Endothelial cell of umbilical vein (primary cell): ENCODE data around the gene LRP1B. TPM values are rescaled to one million over a fixed set of nuclear protein-coding genes. Genes with fewer than 3 reads are reported as not detected.

Source experiments
- BruUV-seq: library from RNA; stranded (reverse); fragments of 400-500 nt; replicated peaks from 2 replicates; lab custom pipeline; 2021; lab: Mats Ljungman, UMichigan
- CTCF ChIA-PET: fragments of 300-600, 350-600 bp; sonication (Branson Sonifier 250); formaldehyde crosslinking; loops from one replicate; lab custom pipeline; 2021; ENCODE audit warnings: antibody characterized with exemption, inconsistent platforms; lab: Charles Lee
- POLR2A ChIA-PET: fragments of 300-600, 350-600 bp; sonication (Branson Sonifier 250); formaldehyde crosslinking; loops from one replicate; lab custom pipeline; 2021; ENCODE audit warnings: antibody characterized with exemption, inconsistent platforms; lab: Charles Lee
- DNase-seq: peaks from one replicate; pipeline ENCODE4 v3.0.0-alpha.2; 2011; ENCODE audit warnings: low read depth, low spot score
- FAIRE-seq: peaks from 2 replicates; lab custom pipeline; 2011; peaks lifted over from hg19 to GRCh38; lab: Jason Lieb, UNC
- H2AFZ ChIP-seq: 2 replicates; pipeline ENCODE4 v1.6.0; 2012; ENCODE audit warnings: low read depth, low read length, control low read depth, inconsistent platforms
- H3K27ac ChIP-seq: 2 replicates; pipeline ENCODE4 v1.5.1; 2011; ENCODE audit warnings: low read depth, mild to moderate bottlenecking, control low read depth, low read length, moderate library complexity; ENCODE audit not compliant: insufficient read depth
- H3K27me3 ChIP-seq, 2 experiments: 2 replicates each; pipeline versions ENCODE4 v1.6.0 to v1.6.1; 2011; ENCODE audit warnings: low read length in 2 of 2, mixed read lengths in 1 of 2; ENCODE audit not compliant: control insufficient read depth in 2 of 2, insufficient read depth in 2 of 2
- H3K36me3 ChIP-seq, 2 experiments: 2 replicates in 1 of 2; 3 replicates in 1 of 2; pipeline ENCODE4 v1.5.1; 2011; ENCODE audit warnings: low read length in 2 of 2, mild to moderate bottlenecking in 1 of 2, moderate library complexity in 1 of 2; ENCODE audit not compliant: control insufficient read depth in 2 of 2, insufficient read depth in 2 of 2; ENCODE audit errors: extremely low read depth in 1 of 2
- H3K4me1 ChIP-seq: 3 replicates; pipeline ENCODE4 v1.5.1; 2011; ENCODE audit warnings: mild to moderate bottlenecking, low read length; ENCODE audit not compliant: control insufficient read depth, insufficient read depth; ENCODE audit errors: extremely low read depth
- H3K4me2 ChIP-seq: 2 replicates; pipeline ENCODE4 v1.6.1; 2011; ENCODE audit warnings: low read length, control low read depth, mixed read lengths; ENCODE audit not compliant: insufficient read depth
- H3K4me3 ChIP-seq, 3 experiments: fragments of 200-600 bp in 1 of 3; sonication (generic), shearing (Covaris generic) in 1 of 3; replicated peaks in 1 of 3; 2 replicates each; pipeline ENCODE4 v1.5.1; 2011 to 2016; ENCODE audit warnings: control low read depth in 3 of 3, low read length in 3 of 3, mild to moderate bottlenecking in 2 of 3, inconsistent platforms in 1 of 3, low read depth in 1 of 3, moderate library complexity in 1 of 3; ENCODE audit not compliant: insufficient read depth in 1 of 3
- H3K79me2 ChIP-seq: 2 replicates; pipeline ENCODE4 v1.6.0; 2012; ENCODE audit warnings: low read length, inconsistent platforms; ENCODE audit not compliant: control insufficient read depth, insufficient read depth
- H3K9ac ChIP-seq: replicated peaks from 2 replicates; pipeline ENCODE3; 2011; ENCODE audit warnings: low read length, control low read depth; ENCODE audit not compliant: insufficient read depth; ENCODE audit errors: extremely low read depth
- H3K9me1 ChIP-seq: replicated peaks from 3 replicates; pipeline ENCODE4 v1.6.0; 2011; ENCODE audit warnings: mild to moderate bottlenecking, low read length; ENCODE audit not compliant: control insufficient read depth, insufficient read depth; ENCODE audit errors: extremely low read depth
- H3K9me3 ChIP-seq: replicated peaks from 2 replicates; pipeline ENCODE4 v1.5.1; 2012; ENCODE audit warnings: low read length, inconsistent platforms; ENCODE audit not compliant: control insufficient read depth, insufficient read depth
- H4K20me1 ChIP-seq: replicated peaks from 2 replicates; pipeline ENCODE3; 2011; ENCODE audit warnings: mild to moderate bottlenecking, low read length; ENCODE audit not compliant: control insufficient read depth, insufficient read depth; ENCODE audit errors: extremely low read depth
- CTCF ChIP-seq, 2 donors: IDR thresholded peaks; 1 replicate in 1 of 2; 2 replicates in 1 of 2; pipeline ENCODE4 v1.5.1; 2011; ENCODE audit warnings: low read length in 2 of 2, mild to moderate bottlenecking in 2 of 2, moderate library complexity in 2 of 2, control low read depth in 1 of 2, inconsistent platforms in 1 of 2, low read depth in 1 of 2; ENCODE audit not compliant: insufficient read depth in 1 of 2; ENCODE audit errors: extremely low read depth in 1 of 2
- EZH2 ChIP-seq: IDR thresholded peaks from 2 replicates; pipeline ENCODE4 v1.6.1; 2012; ENCODE audit warnings: borderline replicate concordance, low read depth, mild to moderate bottlenecking, moderate library complexity, low read length, inconsistent platforms; ENCODE audit not compliant: severe bottlenecking
- FOS ChIP-seq: IDR thresholded peaks from 2 replicates; pipeline ENCODE4 v1.6.1; 2011; ENCODE audit warnings: mild to moderate bottlenecking, low read length, moderate library complexity, borderline replicate concordance; ENCODE audit not compliant: insufficient read depth
- GATA2 ChIP-seq: IDR thresholded peaks from 2 replicates; pipeline ENCODE4 v1.7.0; 2011; ENCODE audit warnings: low read depth, mild to moderate bottlenecking, moderate library complexity, mixed read lengths, low read length; ENCODE audit not compliant: insufficient read length, insufficient read depth
- JUN ChIP-seq: IDR thresholded peaks from 2 replicates; pipeline ENCODE4 v1.6.1; 2011; ENCODE audit warnings: borderline replicate concordance, low read depth; ENCODE audit not compliant: insufficient read length, insufficient read depth
- MAX ChIP-seq: IDR thresholded peaks from 2 replicates; pipeline ENCODE4 v1.6.1; 2011; ENCODE audit not compliant: insufficient read depth, insufficient read length
- MYC ChIP-seq: IDR thresholded peaks from one replicate; pipeline ENCODE4 v1.6.1; 2011; ENCODE audit warnings: mild to moderate bottlenecking, low read depth, low read length
- POLR2A ChIP-seq: IDR thresholded peaks from 2 replicates; pipeline ENCODE4 v1.6.1; 2012; ENCODE audit warnings: low read depth, mild to moderate bottlenecking, control low read depth, low read length
- POLR2AphosphoS5 ChIP-seq: IDR thresholded peaks from 2 replicates; pipeline ENCODE4 v1.6.1; 2012; ENCODE audit warnings: low read depth, mild to moderate bottlenecking, control low read depth, low read length, moderate library complexity; ENCODE audit not compliant: insufficient read depth
- dilution Hi-C: fragments of 300-500 bp; cut with MboI; formaldehyde crosslinking; loops from one replicate; pipeline ENCODE4 v1.15.0; 2019; ENCODE audit warnings: low sequenced_read_pairs; ENCODE audit not compliant: extremely low pct_ligation_motif_present
- intact Hi-C: fragments of 100-400 bp; cut with micrococcal nuclease; formaldehyde crosslinking; loops from one replicate; pipeline ENCODE4 v1.10.0; 2022
- polyA plus RNA-seq, 4 experiments: library from polyadenylated mRNA; depleted of rRNA in 3 of 4; stranded (reverse) in 3 of 4; unstranded in 1 of 4; fragments of >200 nt; gene quantifications; 2 replicates each; pipeline versions ENCODE4 v1.2.1 to v1.2.3, GENCODE V29; 2011 to 2012; ENCODE audit warnings: missing spikeins in 1 of 4
- total RNA-seq: library from RNA; stranded (reverse); gene quantifications from 2 replicates; pipeline ENCODE4 v1.2.3, GENCODE V29; 2021

LRP1B gene
- total and polyA plus RNA-seq, 2 donors (not counting 3 experiments of a cell fraction or from before 2014, with no cell fraction given), result 0.03 to 0.07 TPM

DNA sequence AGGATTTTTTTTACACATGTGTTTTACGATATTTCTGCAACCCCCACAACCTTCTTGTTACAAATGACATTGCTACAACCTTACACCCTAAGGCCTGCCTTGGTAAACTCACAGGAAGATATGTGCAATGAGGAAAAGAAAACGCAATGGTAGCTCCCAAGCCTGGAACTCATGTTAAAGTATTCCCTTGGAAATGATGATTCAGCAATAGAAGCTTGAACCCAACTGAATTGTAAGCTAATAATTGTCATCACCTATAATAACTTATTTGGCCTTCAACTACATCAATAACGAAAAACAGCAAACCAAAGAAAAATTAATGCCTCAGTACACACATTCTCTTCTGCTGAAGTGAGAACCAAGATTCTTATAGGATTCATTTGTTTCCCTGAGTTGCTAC is 491.0 kb downstream of the LRP1B start:
- no peaks in the 10 kb centered on the region for H3K36me3 ChIP-seq
- H3K9ac ChIP-seq, result no peak overlapping the region
- H3K27ac ChIP-seq, result no peak overlapping the region
- no peak for DNase-seq
- H3K4me3 ChIP-seq, result no peak overlapping the region
- H3K9me3 ChIP-seq, result no peaks in the 10 kb centered on the region
- TF ChIP-seq GATA2 (no peak), CTCF (IDR thresholded peaks at IDR 0.05; ENCODE audit: extremely low read depth in 1 of 2, insufficient read depth in 1 of 2, low read depth in 1 of 2, low read length in 2 of 2) (no peak), POLR2AphosphoS5 (no peak), MAX (no peak), POLR2A (no peak), MYC (no peak), JUN (no peak), FOS (no peak), EZH2 (no peak)
- dilution Hi-C loops (no loop called here), intact Hi-C loops (no loop called here)
- ChIA-PET POLR2A (no interaction called here), CTCF (no interaction called here)
- H2AFZ ChIP-seq, result no peak overlapping the region
- no peaks in the 10 kb centered on the region for H4K20me1 ChIP-seq
- H3K27me3 ChIP-seq, result no peaks in the 10 kb centered on the region
- no peaks in the 10 kb centered on the region for H3K79me2 ChIP-seq
- BruUV-seq, result no TSS peak
- H3K9me1 ChIP-seq, result no peaks in the 10 kb centered on the region
- no peak overlapping the region for H3K4me2 ChIP-seq
- H3K4me1 ChIP-seq, result no peaks in the 10 kb centered on the region
- FAIRE-seq, result no peak
